Vagina (tissue), 2 donors: ENCODE results near the gene TMED9. TPM values are rescaled to one million over a fixed set of nuclear protein-coding genes. Genes with fewer than 3 reads are reported as not detected.

ENCODE experiments used
- DNase-seq, 2 donors: peaks; one replicate each; pipeline ENCODE4 v3.0.0-alpha.2; 2017; ENCODE audit errors: extremely low spot score in 2 of 2
- H3K27ac ChIP-seq: fragments of 200-600 bp; sonication (generic); one replicate; pipeline ENCODE4 v1.5.1; 2019
- H3K27me3 ChIP-seq: fragments of 200-600 bp; sonication (generic); one replicate; pipeline ENCODE4 v1.5.1; 2019
- H3K36me3 ChIP-seq, 2 donors: fragments of 200-600 bp; sonication (generic); one replicate each; pipeline ENCODE4 v1.5.1; 2017 to 2019
- H3K4me1 ChIP-seq: fragments of 200-600 bp; sonication (generic); one replicate; pipeline ENCODE4 v1.5.1; 2019
- H3K4me3 ChIP-seq, 2 donors: fragments of 200-600 bp; sonication (generic); 1 replicate in 1 of 2; 2 replicates in 1 of 2; pipeline ENCODE4 v1.5.1; 2016 to 2019
- H3K9me3 ChIP-seq: fragments of 200-600 bp; sonication (generic); one replicate; pipeline ENCODE4 v1.5.1; 2019
- POLR2A ChIP-seq, 2 donors: fragments of 450-650 bp; IDR thresholded peaks; one replicate each; pipeline ENCODE4 v1.6.1; 2017; ENCODE audit warnings: antibody characterized with exemption in 2 of 2, mild to moderate bottlenecking in 2 of 2, moderate library complexity in 2 of 2
- POLR2AphosphoS5 ChIP-seq, 2 donors: sonication (generic); formaldehyde crosslinking; IDR thresholded peaks; one replicate each; pipeline ENCODE4 v1.9.0; 2017; ENCODE audit warnings: antibody characterized with exemption in 2 of 2, mild to moderate bottlenecking in 2 of 2, low read depth in 1 of 2; ENCODE audit not compliant: insufficient read depth in 1 of 2
- intact Hi-C: fragments of 100-400 bp; cut with DNase I; formaldehyde crosslinking; loops from one replicate; pipeline ENCODE4 v1.15.1; 2023
- total RNA-seq: library from RNA; depleted of rRNA; stranded (reverse); fragments of >200 nt; gene quantifications from one replicate; pipeline ENCODE4 v1.2.3, GENCODE V29; 2016
- TF ChIP-seq, protein P1 (sequence below), 3 experiments: fragments of 450-650 bp in 2 of 3; fragments of 200-600 bp in 1 of 3; sonication (generic) in 1 of 3; IDR thresholded peaks; one replicate each; pipeline ENCODE4 v1.5.1; 2017 to 2019; ENCODE audit warnings: antibody characterized with exemption in 3 of 3, mild to moderate bottlenecking in 2 of 3, moderate library complexity in 2 of 3

Gene TMED9
- total RNA-seq, 1 donor from 2014 or later, result 83.7 TPM

DNA sequence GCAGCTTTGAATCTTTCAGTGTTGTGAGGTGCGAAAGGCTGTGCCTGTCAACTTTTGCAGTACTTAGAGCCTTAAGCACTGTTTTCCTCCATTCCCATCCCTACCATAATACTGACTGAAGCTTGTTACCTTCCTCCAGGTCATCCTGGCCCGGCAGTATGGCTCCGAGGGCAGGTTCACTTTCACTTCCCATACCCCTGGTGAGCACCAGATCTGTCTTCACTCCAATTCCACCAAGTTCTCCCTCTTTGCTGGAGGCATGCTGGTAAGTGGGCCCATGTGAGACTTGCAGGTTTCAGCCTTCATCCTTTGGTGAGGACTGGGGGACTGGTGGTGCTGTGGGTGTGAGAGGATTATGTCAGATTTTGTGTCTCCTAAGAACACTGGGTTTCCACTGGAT lies 1.5 kb downstream of the TMED9 start:
- H3K27me3 ChIP-seq, result no peaks in the 10 kb centered on the region
- peaks cover 30% of the 10 kb centered on the region for H3K4me1 ChIP-seq
- peak overlapping the region in 1 of 2 donors; percentile 97 for H3K4me3 ChIP-seq
- H3K9me3 ChIP-seq, result no peaks in the 10 kb centered on the region
- no peak overlapping the region for H3K27ac ChIP-seq
- intact Hi-C loops, result no loop called here
- peaks cover 3 to 37% of the 10 kb centered on the region in 2 donors for H3K36me3 ChIP-seq
- TF ChIP-seq, protein P1, sequence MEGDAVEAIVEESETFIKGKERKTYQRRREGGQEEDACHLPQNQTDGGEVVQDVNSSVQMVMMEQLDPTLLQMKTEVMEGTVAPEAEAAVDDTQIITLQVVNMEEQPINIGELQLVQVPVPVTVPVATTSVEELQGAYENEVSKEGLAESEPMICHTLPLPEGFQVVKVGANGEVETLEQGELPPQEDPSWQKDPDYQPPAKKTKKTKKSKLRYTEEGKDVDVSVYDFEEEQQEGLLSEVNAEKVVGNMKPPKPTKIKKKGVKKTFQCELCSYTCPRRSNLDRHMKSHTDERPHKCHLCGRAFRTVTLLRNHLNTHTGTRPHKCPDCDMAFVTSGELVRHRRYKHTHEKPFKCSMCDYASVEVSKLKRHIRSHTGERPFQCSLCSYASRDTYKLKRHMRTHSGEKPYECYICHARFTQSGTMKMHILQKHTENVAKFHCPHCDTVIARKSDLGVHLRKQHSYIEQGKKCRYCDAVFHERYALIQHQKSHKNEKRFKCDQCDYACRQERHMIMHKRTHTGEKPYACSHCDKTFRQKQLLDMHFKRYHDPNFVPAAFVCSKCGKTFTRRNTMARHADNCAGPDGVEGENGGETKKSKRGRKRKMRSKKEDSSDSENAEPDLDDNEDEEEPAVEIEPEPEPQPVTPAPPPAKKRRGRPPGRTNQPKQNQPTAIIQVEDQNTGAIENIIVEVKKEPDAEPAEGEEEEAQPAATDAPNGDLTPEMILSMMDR (IDR thresholded peaks at IDR 0.05), result no peak
- no peak for TF ChIP-seq POLR2AphosphoS5 (IDR thresholded peaks at IDR 0.05; ENCODE audit: insufficient read depth in 1 of 2, low read depth in 1 of 2)
- TF ChIP-seq POLR2A (IDR thresholded peaks at IDR 0.05), result no peak
- DNase-seq, result no peak

DNA sequence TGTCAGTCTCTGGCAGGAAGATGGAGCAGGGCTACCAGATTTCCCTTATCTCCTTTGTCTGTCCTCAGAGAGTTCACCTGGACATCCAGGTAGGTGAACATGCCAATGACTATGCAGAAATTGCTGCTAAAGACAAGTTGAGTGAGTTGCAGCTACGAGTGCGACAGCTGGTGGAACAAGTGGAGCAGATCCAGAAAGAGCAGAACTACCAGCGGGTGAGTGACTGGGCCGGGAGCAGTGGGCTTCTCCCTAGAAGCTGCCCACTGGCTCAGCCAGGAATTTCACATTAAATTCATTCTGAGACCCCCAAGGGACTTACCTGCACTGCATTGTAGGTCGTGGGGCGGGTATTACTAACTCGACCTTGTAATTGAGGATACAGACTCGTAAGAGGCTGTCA lies 2.1 kb downstream of the TMED9 start:
- no peaks in the 10 kb centered on the region for H3K27me3 ChIP-seq
- intact Hi-C loops, result no loop called here
- no peaks in the 10 kb centered on the region for H3K9me3 ChIP-seq
- no peak overlapping the region for H3K4me3 ChIP-seq
- H3K27ac ChIP-seq, result no peak overlapping the region
- DNase-seq, result no peak
- peaks cover 34% of the 10 kb centered on the region for H3K4me1 ChIP-seq
- TF ChIP-seq, protein P1 (IDR thresholded peaks at IDR 0.05), result no peak
- TF ChIP-seq POLR2A (IDR thresholded peaks at IDR 0.05), result no peak
- TF ChIP-seq POLR2AphosphoS5 (IDR thresholded peaks at IDR 0.05; ENCODE audit: insufficient read depth in 1 of 2, low read depth in 1 of 2), result no peak
- peaks cover 3 to 37% of the 10 kb centered on the region in 2 donors for H3K36me3 ChIP-seq

DNA sequence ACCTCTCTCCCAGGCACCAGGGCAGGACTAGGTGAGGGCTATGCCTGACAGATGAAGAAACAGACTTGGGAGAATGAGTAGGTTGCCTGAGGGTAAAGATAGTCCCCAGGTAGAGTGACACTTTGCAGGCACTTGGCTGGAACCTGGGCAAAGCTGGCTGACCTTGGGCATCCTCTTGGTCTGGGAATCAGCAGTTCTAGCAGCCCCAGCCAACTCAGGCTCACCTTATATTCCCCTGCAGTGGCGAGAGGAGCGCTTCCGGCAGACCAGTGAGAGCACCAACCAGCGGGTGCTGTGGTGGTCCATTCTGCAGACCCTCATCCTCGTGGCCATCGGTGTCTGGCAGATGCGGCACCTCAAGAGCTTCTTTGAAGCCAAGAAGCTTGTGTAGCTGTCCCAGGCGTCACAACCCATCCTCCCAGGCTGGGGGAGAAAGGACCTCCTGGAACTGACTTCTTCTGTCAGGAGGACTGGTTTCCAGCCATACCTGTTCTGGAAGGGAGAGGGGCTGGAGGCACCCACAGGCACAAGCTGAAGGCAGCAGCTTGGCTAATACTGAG lies 3.1 kb downstream of the TMED9 start:
- H3K4me3 ChIP-seq, result no peak overlapping the region
- no peaks in the 10 kb centered on the region for H3K27me3 ChIP-seq
- H3K27ac ChIP-seq, result no peak overlapping the region
- H3K9me3 ChIP-seq, result no peaks in the 10 kb centered on the region
- H3K4me1 ChIP-seq, result peaks cover 40% of the 10 kb centered on the region
- no peak for DNase-seq
- intact Hi-C loops, result no loop called here
- peaks cover 3 to 37% of the 10 kb centered on the region in 2 donors for H3K36me3 ChIP-seq
- TF ChIP-seq POLR2AphosphoS5 (IDR thresholded peaks at IDR 0.05; ENCODE audit: insufficient read depth in 1 of 2, low read depth in 1 of 2) (no peak), POLR2A (IDR thresholded peaks at IDR 0.05) (no peak)
- TF ChIP-seq, protein P1 (IDR thresholded peaks at IDR 0.05), result no peak

DNA sequence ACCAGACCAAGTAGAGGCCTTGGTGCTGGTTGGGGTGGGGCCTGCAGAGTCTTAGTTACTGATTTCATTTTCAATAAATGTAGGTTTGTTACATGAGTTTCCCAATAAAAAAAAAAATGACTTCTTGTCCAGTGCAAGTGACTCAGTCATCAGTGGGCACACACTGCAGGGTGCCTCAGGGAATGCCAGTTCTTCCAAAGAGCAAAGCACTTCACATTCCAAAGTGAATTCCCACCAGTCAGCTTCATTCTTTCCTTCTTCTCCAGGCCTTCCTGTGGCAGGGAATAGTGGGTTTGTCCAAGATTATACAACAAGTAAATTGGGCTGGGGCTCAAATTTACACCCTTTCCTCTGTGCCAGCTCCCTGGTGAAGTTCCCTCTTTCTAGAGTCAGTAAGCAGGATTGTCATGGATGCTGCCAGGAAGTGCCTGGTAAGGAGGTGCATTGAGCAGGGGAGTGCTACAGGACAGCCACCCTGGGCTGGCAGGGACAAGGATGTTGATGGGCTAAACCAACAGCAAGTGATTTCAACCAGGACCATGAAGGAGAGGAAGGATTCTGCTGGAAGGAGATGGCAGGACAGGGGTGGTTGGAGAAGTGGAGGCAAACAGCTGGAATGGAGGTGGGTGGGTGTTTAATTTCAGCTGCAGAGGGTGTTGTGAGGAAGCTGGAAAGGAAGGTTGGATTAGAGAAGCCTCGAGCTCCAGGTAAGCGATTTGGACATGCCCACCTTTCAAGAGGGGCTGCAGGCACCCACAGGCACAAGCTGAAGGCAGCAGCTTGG lies 4.2 kb downstream of the TMED9 start:
- no peak for DNase-seq
- peaks cover 47% of the 10 kb centered on the region for H3K4me1 ChIP-seq
- intact Hi-C loops, result no loop called here
- no peak overlapping the region for H3K27ac ChIP-seq
- H3K36me3 ChIP-seq, result peaks cover 3 to 37% of the 10 kb centered on the region in 2 donors
- H3K9me3 ChIP-seq, result no peaks in the 10 kb centered on the region
- TF ChIP-seq POLR2A (IDR thresholded peaks at IDR 0.05) (no peak), POLR2AphosphoS5 (IDR thresholded peaks at IDR 0.05; ENCODE audit: insufficient read depth in 1 of 2, low read depth in 1 of 2) (no peak)
- TF ChIP-seq, protein P1 (IDR thresholded peaks at IDR 0.05), result no peak
- no peak overlapping the region for H3K4me3 ChIP-seq
- no peaks in the 10 kb centered on the region for H3K27me3 ChIP-seq

DNA sequence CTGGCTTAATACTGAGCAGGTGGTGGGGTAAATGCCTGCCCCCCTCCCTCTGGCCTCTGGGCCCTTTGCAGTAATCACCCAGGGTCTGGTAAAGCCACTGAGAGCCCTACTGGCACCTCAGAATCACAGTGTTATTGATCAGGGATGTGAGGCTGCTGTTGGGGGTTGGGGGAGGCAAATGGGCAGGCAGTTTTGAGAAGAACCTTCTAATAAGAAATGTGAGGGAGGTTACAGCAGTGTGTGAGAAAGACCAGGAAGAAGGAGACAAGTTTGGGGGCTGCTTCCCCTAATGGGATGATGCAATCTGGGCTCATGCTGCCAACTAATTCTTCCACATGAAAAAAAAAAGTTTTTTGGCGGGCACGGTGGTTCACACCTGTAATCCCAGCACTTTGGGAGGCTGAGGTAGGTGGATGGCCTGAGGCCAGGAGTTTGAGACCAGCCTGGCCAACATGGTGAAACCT lies 4.8 kb downstream of the TMED9 start:
- no peak overlapping the region for H3K4me3 ChIP-seq
- no peaks in the 10 kb centered on the region for H3K9me3 ChIP-seq
- peaks cover 3 to 37% of the 10 kb centered on the region in 2 donors for H3K36me3 ChIP-seq
- H3K27me3 ChIP-seq, result no peaks in the 10 kb centered on the region
- no peak overlapping the region for H3K27ac ChIP-seq
- TF ChIP-seq POLR2AphosphoS5 (IDR thresholded peaks at IDR 0.05; ENCODE audit: insufficient read depth in 1 of 2, low read depth in 1 of 2), result no peak
- no peak for TF ChIP-seq POLR2A (IDR thresholded peaks at IDR 0.05)
- TF ChIP-seq, protein P1 (IDR thresholded peaks at IDR 0.05), result no peak
- intact Hi-C loops, result no loop called here
- no peak for DNase-seq
- peaks cover 49% of the 10 kb centered on the region for H3K4me1 ChIP-seq
